ENCODE data around the gene PAPOLA. TPM values are rescaled to one million over a fixed set of nuclear protein-coding genes. Genes with fewer than 3 reads are reported as not detected.

PAPOLA gene
- total and polyA plus RNA-seq, 2 donors (not counting 1 experiment from before 2014, with no cell fraction given): 104 to 324 TPM

DNA sequence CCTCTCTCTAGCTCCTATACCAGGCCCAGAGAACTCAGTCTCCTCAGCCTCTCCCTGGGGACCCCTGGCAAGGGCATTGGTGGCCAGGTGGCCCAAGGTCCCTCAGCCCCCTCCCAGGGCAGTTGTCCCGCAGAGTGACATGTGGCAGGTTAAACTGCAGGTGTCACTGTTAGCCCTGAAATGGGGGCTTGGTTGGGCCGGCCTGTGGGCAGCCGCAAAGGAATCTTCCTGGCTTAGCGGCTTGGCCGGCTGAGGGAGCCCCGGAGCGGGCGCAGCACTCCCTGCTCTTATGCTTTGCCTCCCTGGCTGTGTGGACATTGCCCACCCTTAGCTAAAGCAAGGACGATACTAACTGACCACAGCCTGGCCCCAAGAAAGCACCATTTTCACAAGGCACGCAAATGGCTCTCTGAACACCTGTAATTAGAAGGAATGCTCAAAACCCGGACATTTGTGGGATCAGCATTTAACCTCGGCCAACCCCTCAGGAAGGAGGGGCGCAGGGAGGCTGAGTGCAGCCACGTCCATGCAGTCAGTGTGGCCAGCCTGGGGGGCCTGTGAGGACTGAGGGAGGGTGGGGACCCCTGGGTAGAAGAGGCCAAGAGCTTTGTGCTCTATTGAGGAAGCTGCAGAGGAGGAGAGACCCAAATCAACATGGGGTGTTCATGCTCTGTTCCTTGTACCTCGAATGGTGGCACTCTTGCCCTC is 82.2 kb downstream of the PAPOLA start:
- no peaks in the 10 kb centered on the region for H3K79me2 ChIP-seq (ENCODE audit: control insufficient read depth, insufficient read depth, low read length)
- H3K27ac ChIP-seq (ENCODE audit: low read length in 2 of 2): no peak overlapping the region
- POLR2A ChIA-PET: no interaction called here
- H3K4me3 ChIP-seq (ENCODE audit: control extremely low read depth in 1 of 5, extremely low read depth in 1 of 5, insufficient read depth in 1 of 5, low read depth in 2 of 5, low read length in 4 of 5): no peak overlapping the region
- H3K9ac ChIP-seq (ENCODE audit: low read length): no peak overlapping the region
- no peaks in the 10 kb centered on the region for H4K20me1 ChIP-seq (ENCODE audit: control insufficient read depth, insufficient read depth, low read length, poor library complexity, severe bottlenecking)
- H3K4me1 ChIP-seq (ENCODE audit: control insufficient read depth in 2 of 2, insufficient read depth in 2 of 2, low read length in 2 of 2): peaks cover 0 to 8% of the 10 kb centered on the region in 2 donors
- H3K9me3 Mint-ChIP-seq (ENCODE audit: insufficient read depth): no peaks in the 10 kb centered on the region
- H3K9me3 ChIP-seq (ENCODE audit: control extremely low read depth in 1 of 3, control insufficient read depth in 2 of 3, insufficient read depth in 1 of 3, low read length in 2 of 3): no peaks in the 10 kb centered on the region
- intact Hi-C loops (cut with micrococcal nuclease): no loop called here
- TF ChIP-seq EZH2 (IDR thresholded peaks at IDR 0.05; ENCODE audit: borderline replicate concordance, insufficient read depth, low read depth, low read length, poor library complexity, severe bottlenecking): no peak
- TF ChIP-seq, protein P1, sequence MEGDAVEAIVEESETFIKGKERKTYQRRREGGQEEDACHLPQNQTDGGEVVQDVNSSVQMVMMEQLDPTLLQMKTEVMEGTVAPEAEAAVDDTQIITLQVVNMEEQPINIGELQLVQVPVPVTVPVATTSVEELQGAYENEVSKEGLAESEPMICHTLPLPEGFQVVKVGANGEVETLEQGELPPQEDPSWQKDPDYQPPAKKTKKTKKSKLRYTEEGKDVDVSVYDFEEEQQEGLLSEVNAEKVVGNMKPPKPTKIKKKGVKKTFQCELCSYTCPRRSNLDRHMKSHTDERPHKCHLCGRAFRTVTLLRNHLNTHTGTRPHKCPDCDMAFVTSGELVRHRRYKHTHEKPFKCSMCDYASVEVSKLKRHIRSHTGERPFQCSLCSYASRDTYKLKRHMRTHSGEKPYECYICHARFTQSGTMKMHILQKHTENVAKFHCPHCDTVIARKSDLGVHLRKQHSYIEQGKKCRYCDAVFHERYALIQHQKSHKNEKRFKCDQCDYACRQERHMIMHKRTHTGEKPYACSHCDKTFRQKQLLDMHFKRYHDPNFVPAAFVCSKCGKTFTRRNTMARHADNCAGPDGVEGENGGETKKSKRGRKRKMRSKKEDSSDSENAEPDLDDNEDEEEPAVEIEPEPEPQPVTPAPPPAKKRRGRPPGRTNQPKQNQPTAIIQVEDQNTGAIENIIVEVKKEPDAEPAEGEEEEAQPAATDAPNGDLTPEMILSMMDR (IDR thresholded peaks at IDR 0.05): no peak
- no peak overlapping the region for H3K4me2 ChIP-seq (replicated peaks; ENCODE audit: low read depth, low read length, poor library complexity, severe bottlenecking)
- peaks cover 22% of the 10 kb centered on the region for H3K4me1 Mint-ChIP-seq
- peaks cover 25% of the 10 kb centered on the region for H3K27me3 Mint-ChIP-seq
- 22% methylated on average over 15 of the region's 15 CpGs for WGBS (ENCODE audit: insufficient coverage)
- H3K27me3 ChIP-seq (replicated peaks in 1 of 4; ENCODE audit: control extremely low read depth in 1 of 4, control insufficient read depth in 3 of 4, insufficient read depth in 4 of 4, low read length in 3 of 4): peaks cover 0 to 47% (median 6%) of the 10 kb centered on the region in 4 experiments
- H2AFZ ChIP-seq (ENCODE audit: insufficient read depth, low read depth, low read length, poor library complexity, severe bottlenecking): no peak overlapping the region
- H3K27ac Mint-ChIP-seq: no peak overlapping the region
- H3K4me3 Mint-ChIP-seq: no peak overlapping the region
- CTCF ChIA-PET: interaction anchor here (1.3 to 1.5 kb wide), 2 partner anchors 17 to 157 kb away, joined by 4 to 6 read pairs; no protein-coding TSS in a partner anchor
- H3K36me3 ChIP-seq (replicated peaks in 1 of 2; ENCODE audit: control extremely low read depth in 1 of 2, control insufficient read depth in 1 of 2, extremely low read depth in 1 of 2, insufficient read depth in 2 of 2, low read length in 1 of 2): no peaks in the 10 kb centered on the region
- DNase-seq (peak; percentile 39), ATAC-seq (ENCODE audit: low read depth) (peak; percentile 41)

DNA sequence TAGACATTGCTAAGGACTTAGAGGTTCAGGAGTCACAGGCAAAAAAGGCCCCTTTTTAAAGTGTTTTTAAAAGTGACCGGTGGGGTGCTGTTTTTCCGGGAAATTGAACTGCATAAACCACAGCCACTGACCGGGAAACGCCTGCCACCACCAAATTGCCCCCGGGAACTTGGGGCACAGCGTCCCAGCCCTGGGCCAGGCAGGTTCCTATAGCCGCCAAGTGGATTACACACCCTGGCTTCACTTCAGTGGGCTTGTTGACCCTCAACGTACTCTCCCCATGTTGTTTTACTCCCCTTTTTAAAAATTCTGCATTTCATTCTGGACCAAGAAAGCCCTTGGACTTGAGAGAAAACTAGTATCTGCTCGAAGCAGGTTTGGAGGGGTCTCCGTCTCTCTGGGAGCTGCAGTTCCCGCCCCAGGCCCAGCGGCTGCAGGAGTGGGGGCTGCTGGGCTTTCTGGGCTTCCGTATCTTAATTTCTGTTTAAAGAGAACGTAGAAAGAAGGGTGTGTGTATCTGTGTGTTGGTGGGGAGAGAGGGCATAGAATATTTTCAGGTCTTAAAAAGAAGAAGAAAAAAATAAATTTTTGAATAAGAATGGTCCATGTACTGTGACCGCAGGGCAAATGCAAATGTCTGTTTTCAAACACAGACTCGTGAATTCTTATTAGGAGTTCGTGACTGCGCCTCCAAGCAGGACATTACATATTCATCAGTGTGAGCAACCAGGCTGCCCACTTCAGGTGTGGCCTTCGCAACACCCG is 82.9 kb downstream of the PAPOLA start:
- intact Hi-C loops (cut with micrococcal nuclease): no loop called here
- no peak overlapping the region for H2AFZ ChIP-seq (ENCODE audit: insufficient read depth, low read depth, low read length, poor library complexity, severe bottlenecking)
- H3K4me2 ChIP-seq (replicated peaks; ENCODE audit: low read depth, low read length, poor library complexity, severe bottlenecking): no peak overlapping the region
- peaks cover 25% of the 10 kb centered on the region for H3K27me3 Mint-ChIP-seq
- no peak overlapping the region for H3K27ac ChIP-seq (ENCODE audit: low read length in 2 of 2)
- H3K4me1 Mint-ChIP-seq: peaks cover 22% of the 10 kb centered on the region
- H4K20me1 ChIP-seq (ENCODE audit: control insufficient read depth, insufficient read depth, low read length, poor library complexity, severe bottlenecking): no peaks in the 10 kb centered on the region
- H3K9me3 ChIP-seq (ENCODE audit: control extremely low read depth in 1 of 3, control insufficient read depth in 2 of 3, insufficient read depth in 1 of 3, low read length in 2 of 3): no peaks in the 10 kb centered on the region
- no peak overlapping the region for H3K27ac Mint-ChIP-seq
- DNase-seq (no peak), ATAC-seq (ENCODE audit: low read depth) (no peak)
- no peaks in the 10 kb centered on the region for H3K9me3 Mint-ChIP-seq (ENCODE audit: insufficient read depth)
- H3K27me3 ChIP-seq (replicated peaks in 1 of 4; ENCODE audit: control extremely low read depth in 1 of 4, control insufficient read depth in 3 of 4, insufficient read depth in 4 of 4, low read length in 3 of 4): peaks cover 0 to 47% (median 6%) of the 10 kb centered on the region in 4 experiments
- H3K4me1 ChIP-seq (ENCODE audit: control insufficient read depth in 2 of 2, insufficient read depth in 2 of 2, low read length in 2 of 2): peaks cover 0 to 8% of the 10 kb centered on the region in 2 donors
- CTCF ChIA-PET: no interaction called here
- POLR2A ChIA-PET: no interaction called here
- 81% methylated on average over 17 of the region's 20 CpGs for WGBS (ENCODE audit: insufficient coverage)
- no peak overlapping the region for H3K4me3 Mint-ChIP-seq
- TF ChIP-seq, protein P1 (IDR thresholded peaks at IDR 0.05): no peak
- TF ChIP-seq EZH2 (IDR thresholded peaks at IDR 0.05; ENCODE audit: borderline replicate concordance, insufficient read depth, low read depth, low read length, poor library complexity, severe bottlenecking): no peak
- no peaks in the 10 kb centered on the region for H3K79me2 ChIP-seq (ENCODE audit: control insufficient read depth, insufficient read depth, low read length)
- no peak overlapping the region for H3K4me3 ChIP-seq (ENCODE audit: control extremely low read depth in 1 of 5, extremely low read depth in 1 of 5, insufficient read depth in 1 of 5, low read depth in 2 of 5, low read length in 4 of 5)
- no peaks in the 10 kb centered on the region for H3K36me3 ChIP-seq (replicated peaks in 1 of 2; ENCODE audit: control extremely low read depth in 1 of 2, control insufficient read depth in 1 of 2, extremely low read depth in 1 of 2, insufficient read depth in 2 of 2, low read length in 1 of 2)
- H3K9ac ChIP-seq (ENCODE audit: low read length): no peak overlapping the region
